HUES6 (cell line): ENCODE measurements around the gene TRIB2.

Experiments
- H3K27ac ChIP-seq: 2 replicates; pipeline ENCODE4 v1.7.0; 2013; ENCODE audit warnings: low read depth, mild to moderate bottlenecking, low read length, inconsistent platforms
- H3K27me3 ChIP-seq: 2 replicates; pipeline ENCODE4 v1.6.1; 2013; ENCODE audit warnings: low read length; ENCODE audit not compliant: control insufficient read depth, insufficient read depth
- H3K36me3 ChIP-seq: 2 replicates; pipeline ENCODE4 v1.6.1; 2013; ENCODE audit warnings: low read length; ENCODE audit not compliant: control insufficient read depth, insufficient read depth
- H3K4me1 ChIP-seq: 2 replicates; pipeline ENCODE4 v1.6.1; 2013; ENCODE audit warnings: low read length; ENCODE audit not compliant: control insufficient read depth, insufficient read depth
- H3K4me3 ChIP-seq: 2 replicates; pipeline ENCODE4 v1.5.1; 2013; ENCODE audit warnings: low read depth, low read length
- H3K9ac ChIP-seq: one replicate; pipeline ENCODE4 v1.6.1; 2013; ENCODE audit warnings: mild to moderate bottlenecking, low read length
- H3K9me3 ChIP-seq: 2 replicates; pipeline ENCODE4 v1.6.1; 2013; ENCODE audit warnings: low read depth, low read length; ENCODE audit not compliant: control insufficient read depth, insufficient read depth

TRIB2 gene

DNA sequence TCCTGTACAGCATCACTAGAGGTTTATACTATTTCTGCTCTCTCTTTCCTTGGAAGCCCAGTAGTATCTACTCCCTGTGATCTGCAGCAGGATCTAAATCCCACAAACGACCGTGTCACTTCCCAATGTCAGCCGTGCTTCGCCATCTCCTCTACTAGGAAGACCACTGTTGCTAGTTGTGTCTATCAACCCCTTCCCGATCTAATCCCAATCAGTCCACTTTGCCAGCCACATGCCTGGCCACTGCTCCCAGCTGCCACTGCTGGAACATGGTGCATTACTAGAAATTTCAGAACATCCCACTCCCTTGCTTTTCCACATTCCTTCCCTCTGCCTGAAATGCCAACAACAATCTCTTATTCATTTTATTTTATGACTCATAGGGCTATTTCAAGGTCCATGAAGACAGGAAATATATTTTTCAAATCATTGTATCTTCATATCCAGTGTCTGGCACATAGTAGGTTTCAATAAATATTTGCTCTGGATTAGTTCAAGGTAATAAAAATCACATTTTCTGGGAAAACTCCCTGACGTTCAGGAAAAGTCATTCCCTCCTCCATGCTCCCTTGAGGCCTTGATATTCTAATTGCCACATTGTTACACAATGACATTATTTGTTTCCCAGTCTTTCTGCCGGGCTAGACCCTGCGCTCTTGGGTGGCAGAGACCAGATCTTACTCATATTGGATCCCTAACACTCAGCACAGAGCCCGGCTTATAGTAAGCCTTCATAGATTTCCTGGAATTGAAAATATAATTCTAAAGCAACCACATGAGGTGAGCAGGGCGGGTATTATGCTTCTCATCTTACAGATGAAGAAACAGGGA lies 2.1 kb upstream of the TRIB2 start:
- no peak overlapping the region; the same call in 1 of the 2 replicates for H3K27ac ChIP-seq
- peaks cover 16% of the 10 kb centered on the region for H3K4me1 ChIP-seq
- no peaks in the 10 kb centered on the region for H3K9me3 ChIP-seq
- H3K4me3 ChIP-seq = peak overlapping the region; percentile 84; the same call in 1 of the 2 replicates
- no peaks in the 10 kb centered on the region; the same call in 1 of the 2 replicates for H3K27me3 ChIP-seq
- H3K9ac ChIP-seq = peak overlapping the region; percentile 90
- no peaks in the 10 kb centered on the region for H3K36me3 ChIP-seq

DNA sequence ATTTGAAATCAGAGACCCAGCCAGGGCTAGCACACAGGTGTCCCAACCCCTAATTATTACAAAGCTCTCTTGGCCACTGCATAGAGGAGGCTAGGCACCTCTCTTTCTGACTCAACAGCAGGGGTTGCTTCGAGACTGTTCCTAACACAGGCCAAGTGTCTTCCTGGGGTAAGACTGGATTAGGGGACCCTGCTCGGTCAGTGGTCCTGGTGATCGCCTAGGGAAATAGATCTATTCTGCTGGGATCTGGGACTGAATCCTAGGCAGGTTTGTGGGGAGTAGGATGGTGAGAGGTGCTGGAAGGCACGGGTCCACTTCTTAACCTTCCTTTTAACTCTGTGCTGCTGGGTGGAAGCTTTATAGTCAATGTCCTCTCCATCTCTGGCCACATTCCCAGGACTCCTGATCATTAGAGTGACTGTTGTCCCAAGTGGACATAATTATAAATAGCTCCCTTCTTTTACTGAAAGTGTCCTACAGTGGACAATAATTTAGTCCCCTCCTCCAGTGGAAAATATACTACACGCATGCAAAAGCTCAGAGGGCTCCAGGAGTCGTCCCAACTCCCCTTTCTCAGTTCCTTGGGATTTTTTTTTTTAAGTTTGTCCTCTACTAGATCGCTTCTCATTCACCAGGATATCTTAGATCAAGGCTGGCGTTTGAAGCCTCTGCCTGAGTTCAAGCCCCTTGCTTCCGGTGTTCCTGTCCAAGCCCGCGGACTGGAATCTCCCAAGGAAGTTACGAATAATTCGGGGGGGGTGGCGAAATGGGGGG lies 1.3 kb upstream of the TRIB2 start:
- peak overlapping the region; percentile 90 for H3K9ac ChIP-seq
- no peaks in the 10 kb centered on the region for H3K36me3 ChIP-seq
- no peaks in the 10 kb centered on the region; the same call in 1 of the 2 replicates for H3K27me3 ChIP-seq
- peak overlapping the region; percentile 84 for H3K4me3 ChIP-seq
- peaks cover 23% of the 10 kb centered on the region for H3K4me1 ChIP-seq
- H3K9me3 ChIP-seq = no peaks in the 10 kb centered on the region
- H3K27ac ChIP-seq = no peak overlapping the region; the same call in 1 of the 2 replicates

DNA sequence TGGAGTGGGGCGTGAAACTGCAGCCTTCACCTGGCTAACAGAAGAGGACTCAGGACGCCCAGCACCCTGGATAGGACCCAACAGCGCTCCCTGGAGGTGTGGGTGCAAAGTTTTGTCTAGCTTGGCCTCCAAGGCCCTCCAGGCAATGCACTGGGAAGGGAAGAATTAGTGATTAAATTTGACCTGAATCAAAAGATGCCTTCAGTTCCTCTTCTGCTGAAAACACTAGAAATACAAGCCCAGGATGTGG lies 779 bp upstream of the TRIB2 start:
- no peaks in the 10 kb centered on the region; the same call in 1 of the 2 replicates for H3K27me3 ChIP-seq
- H3K9me3 ChIP-seq = no peaks in the 10 kb centered on the region
- peak overlapping the region; percentile 84 for H3K4me3 ChIP-seq
- H3K36me3 ChIP-seq = no peaks in the 10 kb centered on the region
- peak overlapping the region; percentile 90 for H3K9ac ChIP-seq
- H3K27ac ChIP-seq = peak overlapping the region; percentile 85; the same call in 1 of the 2 replicates
- H3K4me1 ChIP-seq = peaks cover 28% of the 10 kb centered on the region

DNA sequence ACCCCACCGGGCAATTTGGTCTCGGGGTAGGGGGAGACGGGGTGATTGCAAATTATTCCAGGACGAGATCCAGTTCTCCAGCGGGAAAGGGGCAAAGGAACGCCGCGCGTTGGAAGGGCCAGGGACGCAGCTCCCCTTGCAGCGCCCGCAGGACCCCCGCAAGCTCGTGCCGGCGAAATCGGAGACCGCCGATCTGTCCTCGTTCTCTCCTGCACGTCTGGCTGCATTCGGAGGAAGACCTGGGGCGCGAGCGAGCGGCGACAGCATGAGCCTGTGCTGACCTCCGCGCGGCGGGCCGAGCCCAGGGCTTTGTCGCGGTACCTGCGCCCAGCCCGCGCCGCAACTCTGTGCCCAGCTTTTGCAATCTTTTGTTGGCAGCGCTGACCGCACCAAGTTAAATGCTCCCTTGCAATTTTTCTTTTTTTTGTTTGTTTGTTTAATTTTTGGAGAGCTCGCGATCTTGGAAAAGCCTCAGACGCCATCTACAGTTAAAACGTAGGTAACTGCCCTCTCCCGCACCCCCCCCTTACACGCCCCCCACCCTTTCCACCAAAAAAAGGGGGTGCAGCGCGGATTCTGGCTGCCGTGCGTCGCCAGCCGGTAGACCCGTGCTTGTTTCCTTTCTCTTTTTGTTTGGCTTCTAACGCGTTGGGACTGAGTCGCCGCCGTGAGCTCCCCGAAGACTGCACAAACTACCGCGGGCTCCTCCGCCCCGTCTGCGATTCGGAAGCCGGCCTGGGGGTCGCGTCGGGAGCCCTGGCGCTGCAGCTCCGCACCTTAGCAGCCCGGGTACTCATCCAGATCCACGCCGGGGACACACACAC lies 667 bp downstream of the TRIB2 start:
- Histone ChIP-seq H3K9ac (peak overlapping the region; percentile 96), H3K4me1 (peaks cover 41% of the 10 kb centered on the region), H3K27me3 (no peaks in the 10 kb centered on the region; the same call in 1 of the 2 replicates), H3K4me3 (peak overlapping the region; percentile 84), H3K27ac (peak overlapping the region; percentile 83; the same call in 1 of the 2 replicates), H3K9me3 (no peaks in the 10 kb centered on the region), H3K36me3 (peaks cover 6% of the 10 kb centered on the region; the same call in 1 of the 2 replicates)

DNA sequence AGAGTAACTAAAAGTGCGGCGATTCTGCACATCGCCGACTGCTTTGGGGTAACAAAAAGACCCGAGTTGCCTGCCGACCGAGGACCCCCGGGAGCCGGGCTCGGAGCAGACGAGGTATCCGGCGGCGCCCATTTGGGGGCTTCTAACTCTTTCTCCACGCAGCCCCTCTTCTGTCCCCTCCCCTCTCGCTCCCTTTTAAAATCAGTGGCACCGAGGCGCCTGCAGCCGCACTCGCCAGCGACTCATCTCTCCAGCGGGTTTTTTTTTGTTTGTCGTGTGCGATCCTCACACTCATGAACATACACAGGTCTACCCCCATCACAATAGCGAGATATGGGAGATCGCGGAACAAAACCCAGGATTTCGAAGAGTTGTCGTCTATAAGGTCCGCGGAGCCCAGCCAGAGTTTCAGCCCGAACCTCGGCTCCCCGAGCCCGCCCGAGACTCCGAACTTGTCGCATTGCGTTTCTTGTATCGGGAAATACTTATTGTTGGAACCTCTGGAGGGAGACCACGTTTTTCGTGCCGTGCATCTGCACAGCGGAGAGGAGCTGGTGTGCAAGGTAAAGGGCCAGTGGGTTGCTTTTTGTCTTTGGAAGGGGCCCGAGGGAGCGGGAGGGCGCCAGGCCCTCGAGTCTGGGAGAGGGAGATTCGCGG lies 1.4 kb downstream of the TRIB2 start:
- Histone ChIP-seq H3K27me3 (no peaks in the 10 kb centered on the region; the same call in 1 of the 2 replicates), H3K9ac (peak overlapping the region; percentile 96), H3K9me3 (no peaks in the 10 kb centered on the region), H3K4me3 (peak overlapping the region; percentile 84), H3K4me1 (peaks cover 41% of the 10 kb centered on the region), H3K36me3 (peaks cover 13% of the 10 kb centered on the region), H3K27ac (peak overlapping the region; percentile 83; the same call in 1 of the 2 replicates)

DNA sequence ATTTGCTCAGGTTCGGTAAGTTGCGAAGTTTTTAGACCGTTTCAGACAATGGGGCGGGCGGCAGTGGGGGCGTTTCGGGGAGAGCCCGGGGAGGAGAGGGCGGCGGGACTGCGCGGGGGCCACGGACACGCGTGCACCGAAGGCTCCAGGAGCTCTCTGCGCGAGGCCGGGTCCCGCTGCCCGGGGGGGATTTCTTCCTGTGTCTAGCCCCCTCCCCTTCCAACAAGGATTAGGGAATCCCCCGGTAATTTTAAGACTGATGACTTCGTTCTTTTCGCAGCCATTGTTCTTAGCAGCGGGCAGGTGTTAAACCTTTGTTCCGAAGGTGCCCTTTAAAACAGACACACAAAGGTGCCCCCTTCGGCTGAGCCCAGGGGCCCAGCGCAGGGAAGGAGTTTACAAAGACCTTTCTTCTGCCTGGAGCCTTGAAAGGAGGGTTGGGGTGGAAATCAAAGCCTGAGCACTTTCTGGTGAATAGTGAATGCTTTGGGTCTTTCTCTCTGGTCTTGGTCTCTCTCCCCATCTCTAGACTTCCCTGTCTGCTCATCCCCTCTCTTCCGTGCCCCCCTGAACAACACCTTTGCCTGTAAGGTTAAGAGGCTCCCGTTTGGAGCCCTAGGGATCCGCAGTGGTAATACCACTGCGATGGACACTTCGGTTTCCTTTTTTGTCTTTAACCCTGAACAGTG lies 2.1 kb downstream of the TRIB2 start:
- peak overlapping the region; percentile 83; the same call in 1 of the 2 replicates for H3K27ac ChIP-seq
- peaks cover 41% of the 10 kb centered on the region for H3K4me1 ChIP-seq

GRCh38 chr2:12719400-12720277 lies 2.9 kb downstream of the TRIB2 start:
- peak overlapping the region; percentile 96 for H3K9ac ChIP-seq
- H3K4me1 ChIP-seq = peaks cover 36% of the 10 kb centered on the region
- H3K27ac ChIP-seq = peak overlapping the region; percentile 83; the same call in 1 of the 2 replicates
- no peaks in the 10 kb centered on the region for H3K9me3 ChIP-seq
- no peaks in the 10 kb centered on the region; the same call in 1 of the 2 replicates for H3K27me3 ChIP-seq
- peaks cover 28% of the 10 kb centered on the region for H3K36me3 ChIP-seq
- H3K4me3 ChIP-seq = peak overlapping the region; percentile 84

More for the DNA sequence above, 2.1 kb downstream of the TRIB2 start:
- Histone ChIP-seq H3K36me3 (peaks cover 20% of the 10 kb centered on the region), H3K9me3 (no peaks in the 10 kb centered on the region), H3K27me3 (no peaks in the 10 kb centered on the region; the same call in 1 of the 2 replicates), H3K9ac (peak overlapping the region; percentile 96), H3K4me3 (peak overlapping the region; percentile 84)

DNA sequence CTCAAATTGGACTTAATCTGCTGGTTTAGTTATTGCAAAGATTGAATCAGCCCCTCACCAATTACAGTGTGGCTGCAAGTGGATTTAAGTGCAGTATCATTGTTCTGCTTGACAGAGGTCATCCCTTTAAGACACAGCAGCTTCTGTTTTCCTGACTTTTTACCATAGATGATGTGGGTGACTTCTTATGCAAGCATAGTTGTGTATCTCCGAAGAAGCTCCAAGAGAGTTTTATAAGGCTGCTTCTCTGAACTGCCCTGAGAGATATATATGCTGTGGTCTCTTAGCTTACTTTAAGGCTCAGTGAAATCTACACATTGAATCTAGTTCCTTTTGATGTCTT lies 3.5 kb downstream of the TRIB2 start:
- H3K36me3 ChIP-seq = peaks cover 34% of the 10 kb centered on the region
- H3K9me3 ChIP-seq = no peaks in the 10 kb centered on the region
- H3K4me3 ChIP-seq = peak overlapping the region; percentile 84
- H3K4me1 ChIP-seq = peaks cover 30% of the 10 kb centered on the region
- no peak overlapping the region for H3K27ac ChIP-seq
- H3K9ac ChIP-seq = peak overlapping the region; percentile 96
- no peaks in the 10 kb centered on the region; the same call in 1 of the 2 replicates for H3K27me3 ChIP-seq

- Histone ChIP-seq H3K27ac (no peak overlapping the region), H3K9me3 (no peaks in the 10 kb centered on the region), H3K9ac (no peak overlapping the region), H3K4me1 (peaks cover 25% of the 10 kb centered on the region), H3K36me3 (peaks cover 40% of the 10 kb centered on the region), H3K27me3 (no peaks in the 10 kb centered on the region; the same call in 1 of the 2 replicates), H3K4me3 (peak overlapping the region; percentile 84; the same call in 1 of the 2 replicates)
Observed at GRCh38 chr2:12720754-12721378, 4.1 kb downstream of the TRIB2 start.
